ENCODE measurements around the gene PARP2.

Gene PARP2

GRCh38 chr14:20365928-20366327, 22.5 kb downstream of the PARP2 start:
- TF ChIP-seq CTCF (conservative IDR thresholded peaks at IDR 0.05; ENCODE audit: low read depth, low read length) = no peak
- Histone ChIP-seq H2AFZ (ENCODE audit: low read depth) (no peak overlapping the region), H3K36me3 (ENCODE audit: insufficient read depth) (no peaks in the 10 kb centered on the region), H3K79me2 (ENCODE audit: insufficient read depth, low read depth) (no peaks in the 10 kb centered on the region), H3K27me3 (ENCODE audit: insufficient read depth, low read depth) (no peaks in the 10 kb centered on the region), H3K27ac (no peak overlapping the region), H3K4me3 (IDR thresholded peaks at IDR 0.05; ENCODE audit: insufficient read depth, low read depth, low read length) (no peak overlapping the region), H3K4me1 (ENCODE audit: low read depth, poor library complexity, severe bottlenecking) (no peaks in the 10 kb centered on the region), H3K4me2 (no peak overlapping the region), H4K20me1 (ENCODE audit: insufficient read depth) (no peaks in the 10 kb centered on the region), H3K9ac (no peak overlapping the region)

- Histone ChIP-seq H3K4me2 (no peak overlapping the region), H3K79me2 (ENCODE audit: insufficient read depth, low read depth) (no peaks in the 10 kb centered on the region), H3K9ac (no peak overlapping the region), H3K27me3 (ENCODE audit: insufficient read depth, low read depth) (no peaks in the 10 kb centered on the region), H2AFZ (ENCODE audit: low read depth) (no peak overlapping the region), H3K4me1 (ENCODE audit: low read depth, poor library complexity, severe bottlenecking) (no peaks in the 10 kb centered on the region), H4K20me1 (ENCODE audit: insufficient read depth) (no peaks in the 10 kb centered on the region), H3K27ac (no peak overlapping the region), H3K4me3 (IDR thresholded peaks at IDR 0.05; ENCODE audit: insufficient read depth, low read depth, low read length) (no peak overlapping the region), H3K36me3 (ENCODE audit: insufficient read depth) (no peaks in the 10 kb centered on the region)
- no peak for TF ChIP-seq CTCF (conservative IDR thresholded peaks at IDR 0.05; ENCODE audit: low read depth, low read length)
Measured at GRCh38 chr14:20372796-20373195, 29.4 kb downstream of the PARP2 start.

- no peak for TF ChIP-seq CTCF (conservative IDR thresholded peaks at IDR 0.05; ENCODE audit: low read depth, low read length)
- Histone ChIP-seq H3K79me2 (ENCODE audit: insufficient read depth, low read depth) (no peaks in the 10 kb centered on the region), H3K27ac (no peak overlapping the region), H4K20me1 (ENCODE audit: insufficient read depth) (no peaks in the 10 kb centered on the region), H3K27me3 (ENCODE audit: insufficient read depth, low read depth) (no peaks in the 10 kb centered on the region), H3K36me3 (ENCODE audit: insufficient read depth) (no peaks in the 10 kb centered on the region), H3K4me2 (no peak overlapping the region), H3K4me1 (ENCODE audit: low read depth, poor library complexity, severe bottlenecking) (no peaks in the 10 kb centered on the region), H3K9ac (no peak overlapping the region), H2AFZ (ENCODE audit: low read depth) (no peak overlapping the region), H3K4me3 (IDR thresholded peaks at IDR 0.05; ENCODE audit: insufficient read depth, low read depth, low read length) (no peak overlapping the region)
Measured at GRCh38 chr14:20375471-20375870, 32.0 kb downstream of the PARP2 start.

- H3K36me3 ChIP-seq (ENCODE audit: insufficient read depth) = no peaks in the 10 kb centered on the region
- no peak overlapping the region for H3K4me2 ChIP-seq
- H3K9ac ChIP-seq = no peak overlapping the region
Measured at GRCh38 chr14:20376071-20376588, 32.7 kb downstream of the PARP2 start.

More at GRCh38 chr14:20376071-20376588, 32.7 kb downstream of the PARP2 start:
- no peak overlapping the region for H3K4me3 ChIP-seq (IDR thresholded peaks at IDR 0.05; ENCODE audit: insufficient read depth, low read depth, low read length)
- H3K79me2 ChIP-seq (ENCODE audit: insufficient read depth, low read depth) = no peaks in the 10 kb centered on the region
- H3K4me1 ChIP-seq (ENCODE audit: low read depth, poor library complexity, severe bottlenecking) = no peaks in the 10 kb centered on the region
- no peaks in the 10 kb centered on the region for H3K27me3 ChIP-seq (ENCODE audit: insufficient read depth, low read depth)
- H3K27ac ChIP-seq = no peak overlapping the region
- no peak overlapping the region for H2AFZ ChIP-seq (ENCODE audit: low read depth)
- no peak for TF ChIP-seq CTCF (conservative IDR thresholded peaks at IDR 0.05; ENCODE audit: low read depth, low read length)
- no peaks in the 10 kb centered on the region for H4K20me1 ChIP-seq (ENCODE audit: insufficient read depth)
